Measurements from ENCODE around the gene GPR42. TPM values are rescaled to one million over a fixed set of nuclear protein-coding genes. Genes with fewer than 3 reads are reported as not detected.

GPR42 gene
- polyA plus RNA-seq, 1 experiment: not detected

DNA sequence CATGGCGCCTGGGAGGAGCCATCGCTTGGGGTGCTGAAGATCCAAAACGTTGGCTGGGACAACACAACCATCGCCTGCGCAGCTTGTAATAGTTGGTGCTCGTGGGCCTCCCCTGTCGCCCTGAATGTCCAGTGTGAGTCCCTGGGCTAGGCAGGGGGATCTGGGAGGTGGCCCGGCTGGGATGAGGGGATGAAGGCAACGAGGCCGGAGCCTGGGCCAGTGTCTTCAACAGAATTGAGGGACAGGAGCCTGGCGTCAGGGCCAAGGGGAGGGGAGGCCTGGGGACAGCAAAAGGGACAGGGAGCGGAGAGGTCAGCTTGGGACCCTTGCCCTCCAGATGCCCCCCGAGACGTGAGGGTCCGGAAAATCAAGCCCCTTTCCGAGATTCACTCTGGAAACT, 29.9 kb upstream of the GPR42 start:
- no peak overlapping the region for H3K27ac ChIP-seq (ENCODE audit: low read depth, low read length)
- ChIA-PET CTCF (interaction anchor here (1.1 kb wide), 1 partner anchor 11 kb away, joined by 3 read pairs; no protein-coding TSS in a partner anchor), POLR2A (no interaction called here)
- no peak for DNase-seq (ENCODE audit: low read depth, low spot score)
- no peaks in the 10 kb centered on the region for H3K27me3 ChIP-seq (ENCODE audit: control insufficient read depth, insufficient read depth, low read length)
- no peak for TF ChIP-seq CTCF (IDR thresholded peaks at IDR 0.05; ENCODE audit: low read depth, low read length)
- H3K4me3 ChIP-seq (ENCODE audit: low read depth, low read length): no peak overlapping the region
- no peaks in the 10 kb centered on the region for H3K9me3 ChIP-seq (ENCODE audit: control insufficient read depth, insufficient read depth, low read length)

DNA sequence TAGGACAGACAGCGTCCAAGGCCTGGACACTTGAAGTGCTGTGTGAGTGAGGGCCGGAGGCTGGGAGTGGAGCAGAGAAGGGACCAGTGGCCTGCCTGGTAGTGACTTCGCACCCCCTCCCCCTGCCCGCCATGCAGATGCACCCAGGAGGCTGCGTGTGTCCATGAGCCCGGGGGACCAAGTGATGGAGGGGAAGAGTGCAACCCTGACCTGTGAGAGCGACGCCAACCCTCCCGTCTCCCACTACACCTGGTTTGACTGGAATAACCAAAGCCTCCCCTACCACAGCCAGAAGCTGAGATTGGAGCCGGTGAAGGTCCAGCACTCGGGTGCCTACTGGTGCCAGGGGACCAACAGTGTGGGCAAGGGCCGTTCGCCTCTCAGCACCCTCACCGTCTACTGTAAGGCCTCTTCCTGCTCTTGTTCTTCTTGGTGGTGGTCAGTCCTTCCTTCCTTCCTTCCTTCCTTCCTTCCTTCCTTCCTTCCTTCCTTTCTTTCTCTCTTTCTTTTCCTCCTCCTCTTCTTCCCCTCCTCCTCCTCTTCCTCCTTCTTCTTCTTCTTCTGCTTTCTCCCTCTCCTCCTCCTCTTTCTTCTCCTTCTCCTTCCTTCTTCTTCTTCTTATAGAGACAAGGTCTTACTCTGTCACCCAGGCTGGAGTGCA, 29.2 kb upstream of the GPR42 start:
- H3K9me3 ChIP-seq (ENCODE audit: control insufficient read depth, insufficient read depth, low read length): no peaks in the 10 kb centered on the region
- H3K27ac ChIP-seq (ENCODE audit: low read depth, low read length): no peak overlapping the region
- no peak overlapping the region for H3K4me3 ChIP-seq (ENCODE audit: low read depth, low read length)
- DNase-seq (ENCODE audit: low read depth, low spot score): no peak
- POLR2A ChIA-PET: no interaction called here
- H3K27me3 ChIP-seq (ENCODE audit: control insufficient read depth, insufficient read depth, low read length): no peaks in the 10 kb centered on the region
- TF ChIP-seq CTCF (IDR thresholded peaks at IDR 0.05; ENCODE audit: low read depth, low read length): no peak
- CTCF ChIA-PET: no interaction called here

DNA sequence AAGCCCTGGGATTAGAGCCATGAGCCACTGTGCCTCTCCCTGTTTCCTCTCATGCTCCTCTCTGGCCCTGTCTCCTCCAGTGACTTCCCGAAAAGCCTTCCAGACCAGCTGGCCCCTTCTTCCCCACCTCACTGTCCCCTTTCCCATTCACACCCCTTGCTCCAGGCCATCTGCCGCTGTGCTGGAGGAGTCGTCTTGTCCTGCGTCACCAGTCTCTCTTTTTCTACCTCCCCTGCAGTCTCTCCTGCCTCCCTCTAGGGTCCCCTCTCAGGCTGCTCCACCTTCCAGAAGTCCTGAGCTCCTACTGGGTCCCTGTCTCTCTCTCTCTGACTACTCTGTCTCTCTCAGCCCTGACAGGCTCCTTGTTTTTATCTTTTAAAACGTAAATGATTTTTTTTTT, 28.4 kb upstream of the GPR42 start:
- Histone ChIP-seq H3K4me3 (ENCODE audit: low read depth, low read length) (no peak overlapping the region), H3K27ac (ENCODE audit: low read depth, low read length) (no peak overlapping the region), H3K9me3 (ENCODE audit: control insufficient read depth, insufficient read depth, low read length) (no peaks in the 10 kb centered on the region), H3K27me3 (ENCODE audit: control insufficient read depth, insufficient read depth, low read length) (no peaks in the 10 kb centered on the region)
- POLR2A ChIA-PET: no interaction called here
- CTCF ChIA-PET: no interaction called here
- TF ChIP-seq CTCF (IDR thresholded peaks at IDR 0.05; ENCODE audit: low read depth, low read length): no peak
- no peak for DNase-seq (ENCODE audit: low read depth, low spot score)

DNA sequence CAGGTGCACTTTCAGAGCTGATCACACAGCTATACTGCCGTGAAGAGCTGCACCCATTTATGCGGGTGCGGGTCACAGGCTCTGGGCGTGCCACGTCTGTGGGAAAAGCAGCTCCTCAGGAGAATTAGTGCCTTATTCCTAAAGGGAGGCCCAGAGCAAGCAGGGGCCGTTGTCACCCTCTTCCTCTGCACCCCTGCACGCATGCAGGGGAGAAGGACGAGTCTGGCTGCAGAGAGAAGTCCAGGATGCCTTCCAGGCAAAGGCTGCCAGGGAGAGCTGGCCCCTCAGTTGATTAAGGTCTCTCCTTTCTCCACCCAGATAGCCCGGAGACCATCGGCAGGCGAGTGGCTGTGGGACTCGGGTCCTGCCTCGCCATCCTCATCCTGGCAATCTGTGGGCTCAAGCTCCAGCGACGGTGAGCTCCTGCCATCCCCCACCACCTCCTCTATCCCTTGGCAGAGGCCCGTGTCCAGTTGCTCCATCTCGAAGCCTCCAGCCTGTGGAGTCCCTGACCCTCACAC, 26.3 kb upstream of the GPR42 start:
- ChIA-PET POLR2A (interaction anchor here (0.5 kb wide), 1 partner anchor 104 kb away, joined by 5 read pairs; no protein-coding TSS in a partner anchor), CTCF (no interaction called here)
- Histone ChIP-seq H3K4me3 (ENCODE audit: low read depth, low read length) (no peak overlapping the region), H3K27ac (ENCODE audit: low read depth, low read length) (no peak overlapping the region), H3K27me3 (ENCODE audit: control insufficient read depth, insufficient read depth, low read length) (peaks cover 6% of the 10 kb centered on the region), H3K9me3 (ENCODE audit: control insufficient read depth, insufficient read depth, low read length) (no peaks in the 10 kb centered on the region)
- TF ChIP-seq CTCF (IDR thresholded peaks at IDR 0.05; ENCODE audit: low read depth, low read length): no peak
- no peak for DNase-seq (ENCODE audit: low read depth, low spot score)

DNA sequence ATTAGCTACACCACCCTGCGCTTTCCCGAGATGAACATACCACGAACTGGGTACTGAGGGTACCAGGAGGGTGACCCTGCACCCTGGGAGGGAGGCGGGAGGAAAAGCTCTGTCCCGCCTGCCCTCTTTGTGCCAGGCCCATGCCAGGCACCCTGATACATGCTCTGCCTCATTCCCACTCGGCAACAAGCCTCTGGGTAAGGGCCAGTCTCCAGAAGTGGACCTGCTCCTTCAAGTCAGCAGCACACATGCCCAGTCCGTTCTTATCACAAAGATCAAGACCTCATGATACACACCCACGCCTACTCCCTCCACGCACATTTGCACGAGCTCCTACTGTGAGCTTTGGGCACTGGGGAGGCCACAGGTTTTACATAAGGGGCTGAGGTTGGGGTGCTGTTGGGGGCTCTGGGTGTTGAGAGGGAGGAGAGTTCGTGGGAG, 25.2 kb upstream of the GPR42 start:
- no peak overlapping the region for H3K4me3 ChIP-seq (ENCODE audit: low read depth, low read length)
- H3K27ac ChIP-seq (ENCODE audit: low read depth, low read length): no peak overlapping the region
- TF ChIP-seq CTCF (IDR thresholded peaks at IDR 0.05; ENCODE audit: low read depth, low read length): no peak
- ChIA-PET POLR2A (no interaction called here), CTCF (no interaction called here)
- H3K27me3 ChIP-seq (ENCODE audit: control insufficient read depth, insufficient read depth, low read length): peaks cover 6% of the 10 kb centered on the region
- DNase-seq (ENCODE audit: low read depth, low spot score): no peak
- H3K9me3 ChIP-seq (ENCODE audit: control insufficient read depth, insufficient read depth, low read length): no peaks in the 10 kb centered on the region

Data from AG04450 (cell line).